PC-3 (cell line): ENCODE measurements around the gene CSK. TPM values are rescaled to one million over a fixed set of nuclear protein-coding genes. Genes with fewer than 3 reads are reported as not detected.

Experiments
- ATAC-seq: fragments of 200-7000 bp; cut with Tn5 transposase; 2 replicates; pipeline ENCODE4 v1.9.1; 2020; ENCODE audit warnings: mild to moderate bottlenecking, moderate library complexity
- BruUV-seq: library from RNA; stranded (reverse); fragments of 400-500 nt; replicated peaks from 2 replicates; lab custom pipeline; 2021; lab: Mats Ljungman, UMichigan
- CTCF ChIA-PET: fragments of 300-600 bp; sonication (Branson Sonifier 250); formaldehyde crosslinking; loops from one replicate; lab custom pipeline; 2022; ENCODE audit warnings: antibody characterized with exemption; lab: Charles Lee
- POLR2A ChIA-PET: fragments of 300-600 bp; sonication (Branson Sonifier 250); formaldehyde crosslinking; loops from one replicate; lab custom pipeline; 2022; ENCODE audit warnings: antibody characterized with exemption; ENCODE audit not compliant: unreplicated experiment; lab: Charles Lee
- DNase-seq: peaks from one replicate; pipeline ENCODE4 v3.0.0-alpha.2; 2015
- H2AFZ ChIP-seq: fragments of 300-600 bp; sonication (generic); 2 replicates; pipeline ENCODE4 v1.6.0; 2016; ENCODE audit warnings: antibody characterized with exemption, low read length
- H3F3A ChIP-seq: fragments of 300-600 bp; sonication (generic); one replicate; pipeline ENCODE4 v1.6.0; 2017; ENCODE audit warnings: antibody characterized with exemption, low read length, control low read depth, mild to moderate bottlenecking; ENCODE audit not compliant: unreplicated experiment
- H3K27ac ChIP-seq: fragments of 300-600 bp; sonication (generic); 2 replicates; pipeline ENCODE4 v1.5.1; 2016; ENCODE audit warnings: mild to moderate bottlenecking, low read length
- H3K27me3 ChIP-seq: fragments of 300-600 bp; sonication (generic); 2 replicates; pipeline ENCODE4 v1.6.1; 2016; ENCODE audit warnings: low read length, mixed read lengths
- H3K36me3 ChIP-seq: fragments of 300-600 bp; sonication (generic); 2 replicates; pipeline ENCODE4 v1.6.1; 2016; ENCODE audit warnings: low read depth, mixed run types, low read length, mixed read lengths
- H3K4me1 ChIP-seq: fragments of 300-600 bp; sonication (generic); 2 replicates; pipeline ENCODE4 v1.5.1; 2016; ENCODE audit warnings: low read length; ENCODE audit not compliant: insufficient read depth
- H3K4me2 ChIP-seq: fragments of 300-600 bp; sonication (generic); 2 replicates; pipeline ENCODE4 v1.6.0; 2016; ENCODE audit warnings: low read length
- H3K4me3 ChIP-seq: fragments of 300-600 bp; sonication (generic); 2 replicates; pipeline ENCODE4 v1.5.1; 2016; ENCODE audit warnings: mild to moderate bottlenecking, low read length, mixed read lengths
- H3K79me2 ChIP-seq: fragments of 300-600 bp; sonication (generic); 2 replicates; pipeline ENCODE4 v1.6.1; 2017; ENCODE audit warnings: low read length, mixed read lengths
- H3K9ac ChIP-seq: fragments of 300-600 bp; sonication (generic); 2 replicates; pipeline ENCODE4 v1.6.0; 2016; ENCODE audit warnings: mild to moderate bottlenecking, low read length
- H3K9me2 ChIP-seq: fragments of 300-600 bp; sonication (generic); replicated peaks from 2 replicates; pipeline ENCODE4 v1.6.1; 2016; ENCODE audit warnings: mixed run types, low read length, mixed read lengths
- H3K9me3 ChIP-seq: fragments of 300-600 bp; sonication (generic); 2 replicates; pipeline ENCODE4 v1.6.1; 2016; ENCODE audit warnings: low read length, mixed read lengths
- H4K20me1 ChIP-seq: fragments of 300-600 bp; sonication (generic); 2 replicates; pipeline ENCODE4 v1.6.1; 2016; ENCODE audit warnings: low read length, mixed read lengths
- EZH2 ChIP-seq: fragments of 300-600 bp; sonication (generic); IDR thresholded peaks from one replicate; pipeline ENCODE4 v1.6.1; 2017; ENCODE audit warnings: antibody characterized with exemption, mild to moderate bottlenecking, low read length; ENCODE audit not compliant: unreplicated experiment
- EZH2phosphoT487 ChIP-seq: fragments of 300-600 bp; sonication (generic); IDR thresholded peaks from 2 replicates; pipeline ENCODE4 v1.6.1; 2018; ENCODE audit warnings: mild to moderate bottlenecking, antibody characterized with exemption, low read length, borderline replicate concordance
- intact Hi-C: fragments of 100-400 bp; cut with micrococcal nuclease; formaldehyde crosslinking; loops from 2 replicates; pipeline ENCODE4 v1.9.0; 2023
- total RNA-seq: library from RNA; depleted of rRNA; stranded (reverse); fragments of >200 nt; gene quantifications from 2 replicates; pipeline ENCODE4 v1.2.3, GENCODE V29; 2014
- TF ChIP-seq, protein P1 (sequence below): fragments of 300-600 bp; sonication (generic); conservative IDR thresholded peaks from 2 replicates; pipeline ENCODE4 v1.5.1; 2017; ENCODE audit warnings: antibody characterized with exemption, low read depth, mild to moderate bottlenecking, low read length

The CSK gene
- total RNA-seq, 1 experiment from 2014 or later, result 38.0 TPM

DNA sequence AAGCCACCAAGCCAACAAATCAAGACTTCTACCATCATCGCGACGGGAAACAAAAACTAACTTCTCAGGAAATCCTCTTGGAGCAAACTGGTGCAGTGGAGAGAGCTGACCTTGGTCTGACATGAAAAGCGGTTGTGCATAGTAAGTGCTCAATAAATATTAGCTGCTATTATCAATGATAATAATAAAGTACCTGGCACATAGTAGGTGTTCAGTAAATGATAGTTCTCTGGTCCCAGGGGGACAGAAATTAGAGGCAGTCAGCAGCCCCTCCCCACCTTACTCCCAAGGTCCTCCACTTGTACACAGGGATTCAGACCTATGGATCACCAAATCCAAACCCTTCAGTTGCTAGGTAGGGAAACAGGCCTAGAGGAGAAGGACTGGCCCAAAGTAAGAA lies 6.0 kb upstream of the CSK start:
- Histone ChIP-seq H3F3A (no peaks in the 10 kb centered on the region), H4K20me1 (no peaks in the 10 kb centered on the region), H3K27ac (no peak overlapping the region), H3K4me2 (no peak overlapping the region), H3K9me2 (no peaks in the 10 kb centered on the region), H2AFZ (no peak overlapping the region), H3K4me3 (no peak overlapping the region), H3K36me3 (no peaks in the 10 kb centered on the region), H3K9ac (no peak overlapping the region), H3K79me2 (no peaks in the 10 kb centered on the region), H3K27me3 (no peaks in the 10 kb centered on the region), H3K9me3 (no peaks in the 10 kb centered on the region), H3K4me1 (no peaks in the 10 kb centered on the region)
- intact Hi-C loops, result no loop called here
- BruUV-seq, result no TSS peak
- TF ChIP-seq, protein P1, sequence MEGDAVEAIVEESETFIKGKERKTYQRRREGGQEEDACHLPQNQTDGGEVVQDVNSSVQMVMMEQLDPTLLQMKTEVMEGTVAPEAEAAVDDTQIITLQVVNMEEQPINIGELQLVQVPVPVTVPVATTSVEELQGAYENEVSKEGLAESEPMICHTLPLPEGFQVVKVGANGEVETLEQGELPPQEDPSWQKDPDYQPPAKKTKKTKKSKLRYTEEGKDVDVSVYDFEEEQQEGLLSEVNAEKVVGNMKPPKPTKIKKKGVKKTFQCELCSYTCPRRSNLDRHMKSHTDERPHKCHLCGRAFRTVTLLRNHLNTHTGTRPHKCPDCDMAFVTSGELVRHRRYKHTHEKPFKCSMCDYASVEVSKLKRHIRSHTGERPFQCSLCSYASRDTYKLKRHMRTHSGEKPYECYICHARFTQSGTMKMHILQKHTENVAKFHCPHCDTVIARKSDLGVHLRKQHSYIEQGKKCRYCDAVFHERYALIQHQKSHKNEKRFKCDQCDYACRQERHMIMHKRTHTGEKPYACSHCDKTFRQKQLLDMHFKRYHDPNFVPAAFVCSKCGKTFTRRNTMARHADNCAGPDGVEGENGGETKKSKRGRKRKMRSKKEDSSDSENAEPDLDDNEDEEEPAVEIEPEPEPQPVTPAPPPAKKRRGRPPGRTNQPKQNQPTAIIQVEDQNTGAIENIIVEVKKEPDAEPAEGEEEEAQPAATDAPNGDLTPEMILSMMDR, result no peak
- TF ChIP-seq EZH2, result no peak
- TF ChIP-seq EZH2phosphoT487, result no peak
- ChIA-PET POLR2A (no interaction called here), CTCF (no interaction called here)
- DNase-seq (no peak), ATAC-seq (no peak)

DNA sequence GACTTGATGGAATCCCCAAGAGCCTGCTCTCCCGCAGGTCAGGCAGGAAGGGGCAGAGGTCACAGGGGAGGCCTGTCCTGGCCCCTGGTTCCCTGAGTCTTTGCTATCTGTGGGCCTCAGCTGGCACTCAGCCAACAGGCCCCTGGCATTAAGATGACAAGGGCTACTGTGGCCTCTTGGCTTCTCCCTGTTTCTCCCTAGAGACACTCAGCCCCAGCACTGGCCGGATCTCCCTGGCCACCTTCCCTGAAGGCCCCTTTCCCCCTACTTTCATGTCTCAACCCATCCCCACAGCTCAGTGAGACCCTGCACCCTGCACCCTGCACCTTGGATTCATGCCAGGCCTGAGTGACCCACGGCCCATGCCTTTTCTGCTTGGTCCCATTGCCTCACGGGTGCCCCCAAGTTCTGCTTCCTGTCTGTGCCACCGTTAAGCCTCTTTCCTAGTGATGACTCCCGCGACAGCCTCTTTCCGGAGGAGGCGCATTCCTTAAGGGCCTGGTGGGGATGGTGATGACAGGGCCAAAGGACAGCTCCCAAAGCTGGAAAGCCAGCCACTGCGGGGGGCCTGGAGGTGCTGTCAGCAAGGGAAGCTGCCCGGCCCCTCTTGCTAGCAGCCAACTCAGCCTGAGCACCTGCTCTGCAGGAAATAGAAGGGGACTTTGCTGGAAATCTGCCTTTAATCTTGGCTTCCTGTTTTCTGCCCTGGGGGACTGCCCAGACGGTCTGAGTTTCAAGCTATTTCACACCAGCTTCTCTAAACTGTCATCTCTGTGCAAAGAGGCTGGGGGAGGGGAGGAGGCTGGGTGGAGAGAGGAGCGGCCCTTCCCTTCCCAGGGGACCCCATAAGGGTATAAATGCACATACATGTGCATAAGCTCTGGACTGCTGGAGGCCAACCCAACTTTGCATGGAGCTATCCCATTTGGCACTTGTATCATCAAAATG lies 4.8 kb upstream of the CSK start:
- CTCF ChIA-PET, result no interaction called here
- H3K27ac ChIP-seq, result no peak overlapping the region
- no peak overlapping the region for H2AFZ ChIP-seq
- BruUV-seq, result no TSS peak
- H3K27me3 ChIP-seq, result no peaks in the 10 kb centered on the region
- no peak overlapping the region for H3K4me2 ChIP-seq
- H3K9ac ChIP-seq, result no peak overlapping the region
- no peak for TF ChIP-seq EZH2phosphoT487
- TF ChIP-seq EZH2, result no peak
- TF ChIP-seq, protein P1, result no peak
- intact Hi-C loops, result no loop called here
- H4K20me1 ChIP-seq, result no peaks in the 10 kb centered on the region
- H3K4me3 ChIP-seq, result no peak overlapping the region
- no peaks in the 10 kb centered on the region for H3K9me2 ChIP-seq
- no peaks in the 10 kb centered on the region for H3K79me2 ChIP-seq
- H3F3A ChIP-seq, result no peaks in the 10 kb centered on the region
- DNase-seq (no peak), ATAC-seq (no peak)
- POLR2A ChIA-PET, result no interaction called here
- no peaks in the 10 kb centered on the region for H3K36me3 ChIP-seq
- peaks cover 6% of the 10 kb centered on the region for H3K4me1 ChIP-seq
- no peaks in the 10 kb centered on the region for H3K9me3 ChIP-seq
